Measurements from ENCODE around the gene CEP57L1. TPM values are rescaled to one million over a fixed set of nuclear protein-coding genes. Genes with fewer than 3 reads are reported as not detected.
A peak's percentile ranks its signal among the peaks of the same experiment; 100 is the strongest.

CEP57L1 gene
- total and polyA plus RNA-seq, 3 donors from 2014 or later, result 32.5 to 50.6 (median 32.7) TPM

GRCh38 chr6:109053336-109053735, 42.0 kb upstream of the CEP57L1 start:
- peaks cover 31% of the 10 kb centered on the region for H3K4me1 ChIP-seq
- TF ChIP-seq CTCF (IDR thresholded peaks at IDR 0.05), result no peak
- TF ChIP-seq POLR2A (IDR thresholded peaks at IDR 0.05), result no peak
- no peaks in the 10 kb centered on the region for H3K36me3 ChIP-seq (ENCODE audit: low read depth, missing control alignments)
- DNase-seq, result no peak
- H3K27me3 ChIP-seq, result no peaks in the 10 kb centered on the region
- intact Hi-C loops (cut with DNase I; ENCODE audit: low total_unique reads), result no loop called here
- no peak overlapping the region for H3K4me3 ChIP-seq
- H3K9me3 ChIP-seq, result no peaks in the 10 kb centered on the region
- WGBS, 2 donors, result 79 to 90% methylated on average over 2 of the region's 2 CpGs
- peak overlapping the region; percentile 1 to 40 for H3K27ac ChIP-seq

- Histone ChIP-seq H3K9me3 (no peaks in the 10 kb centered on the region), H3K36me3 (ENCODE audit: low read depth, missing control alignments) (no peaks in the 10 kb centered on the region), H3K4me3 (no peak overlapping the region), H3K27ac (peak overlapping the region; percentile 53 to 68), H3K4me1 (peaks cover 38% of the 10 kb centered on the region), H3K27me3 (no peaks in the 10 kb centered on the region)
- TF ChIP-seq POLR2A (IDR thresholded peaks at IDR 0.05), result no peak
- TF ChIP-seq CTCF (IDR thresholded peaks at IDR 0.05), result no peak
- intact Hi-C loops (cut with DNase I; ENCODE audit: low total_unique reads), result no loop called here
- WGBS, 2 donors, result 82 to 94% methylated on average over 1 of the region's 1 CpG
- no peak for DNase-seq
Observed at GRCh38 chr6:109055771-109056235, 39.5 kb upstream of the CEP57L1 start.

GRCh38 chr6:109056661-109057060, 38.6 kb upstream of the CEP57L1 start:
- peaks cover 34% of the 10 kb centered on the region for H3K4me1 ChIP-seq
- intact Hi-C loops (cut with DNase I; ENCODE audit: low total_unique reads), result no loop called here
- H3K4me3 ChIP-seq, result no peak overlapping the region
- no peak for DNase-seq
- TF ChIP-seq POLR2A (IDR thresholded peaks at IDR 0.05) (no peak), CTCF (IDR thresholded peaks at IDR 0.05) (no peak)
- no peaks in the 10 kb centered on the region for H3K36me3 ChIP-seq (ENCODE audit: low read depth, missing control alignments)
- H3K27ac ChIP-seq, result peak overlapping the region; percentile 53 to 68
- no peaks in the 10 kb centered on the region for H3K9me3 ChIP-seq
- H3K27me3 ChIP-seq, result no peaks in the 10 kb centered on the region

- no peak overlapping the region for H3K4me3 ChIP-seq
- peaks cover 41% of the 10 kb centered on the region for H3K4me1 ChIP-seq
- WGBS, 2 donors, result 40 to 51% methylated on average over 2 of the region's 2 CpGs
- intact Hi-C loops (cut with DNase I; ENCODE audit: low total_unique reads), result no loop called here
- H3K9me3 ChIP-seq, result no peaks in the 10 kb centered on the region
- H3K36me3 ChIP-seq (ENCODE audit: low read depth, missing control alignments), result no peaks in the 10 kb centered on the region
- H3K27me3 ChIP-seq, result no peaks in the 10 kb centered on the region
- no peak for DNase-seq
- H3K27ac ChIP-seq, result peak overlapping the region; percentile 60 to 68
- TF ChIP-seq CTCF (IDR thresholded peaks at IDR 0.05), result no peak
- no peak for TF ChIP-seq POLR2A (IDR thresholded peaks at IDR 0.05)
Observed at GRCh38 chr6:109058620-109059019, 36.7 kb upstream of the CEP57L1 start.

GRCh38 chr6:109059153-109059552, 36.2 kb upstream of the CEP57L1 start:
- no peaks in the 10 kb centered on the region for H3K9me3 ChIP-seq
- H3K4me1 ChIP-seq, result peaks cover 41% of the 10 kb centered on the region
- no peak for DNase-seq
- peak overlapping the region; percentile 60 to 68 for H3K27ac ChIP-seq
- TF ChIP-seq POLR2A (IDR thresholded peaks at IDR 0.05) (no peak), CTCF (IDR thresholded peaks at IDR 0.05) (no peak)
- H3K36me3 ChIP-seq (ENCODE audit: low read depth, missing control alignments), result no peaks in the 10 kb centered on the region
- H3K4me3 ChIP-seq, result peak overlapping the region in 1 of 2 donors; percentile 1
- WGBS, 2 donors, result 72 to 73% methylated on average over 3 of the region's 3 CpGs
- intact Hi-C loops (cut with DNase I; ENCODE audit: low total_unique reads), result no loop called here
- no peaks in the 10 kb centered on the region for H3K27me3 ChIP-seq
